NCI-H524 treated with DMSO at 0.1 percent for 48 hours (cell line): Measurements from ENCODE around the gene OBSCN.

Experiments used
- DNase-seq: peaks from one replicate; lab custom pipeline; 2025; lab: John Stamatoyannopoulos, UW

OBSCN gene

DNA sequence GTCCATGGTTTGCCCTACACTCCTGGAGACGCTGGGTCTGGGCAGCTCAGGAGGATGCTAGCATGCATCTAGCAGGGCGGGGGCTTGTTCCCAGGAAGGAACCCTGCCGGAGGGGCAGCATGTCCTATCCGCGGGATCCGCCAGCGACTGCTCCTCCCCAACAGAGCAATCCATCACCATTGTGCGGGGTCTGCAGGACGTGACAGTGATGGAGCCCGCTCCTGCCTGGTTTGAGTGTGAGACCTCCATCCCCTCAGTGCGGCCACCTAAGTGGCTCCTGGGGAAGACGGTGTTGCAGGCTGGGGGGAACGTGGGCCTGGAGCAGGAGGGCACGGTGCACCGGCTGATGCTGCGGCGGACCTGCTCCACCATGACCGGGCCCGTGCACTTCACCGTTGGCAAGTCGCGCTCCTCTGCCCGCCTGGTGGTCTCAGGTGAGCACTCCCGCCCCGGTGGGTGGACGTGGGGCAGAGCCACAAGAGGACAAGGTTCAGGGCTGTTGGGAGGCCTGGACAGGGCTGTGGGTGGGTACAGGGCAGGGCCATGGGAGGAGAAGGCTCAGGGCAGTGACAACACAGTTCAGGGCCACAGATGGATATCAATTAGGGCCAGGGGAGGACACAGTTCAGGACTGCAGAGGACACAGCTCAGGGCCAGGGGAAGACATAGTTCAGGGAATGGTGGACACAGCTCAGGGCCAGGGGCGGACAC, 71.3 kb downstream of the OBSCN start:
- no peak for DNase-seq

DNA sequence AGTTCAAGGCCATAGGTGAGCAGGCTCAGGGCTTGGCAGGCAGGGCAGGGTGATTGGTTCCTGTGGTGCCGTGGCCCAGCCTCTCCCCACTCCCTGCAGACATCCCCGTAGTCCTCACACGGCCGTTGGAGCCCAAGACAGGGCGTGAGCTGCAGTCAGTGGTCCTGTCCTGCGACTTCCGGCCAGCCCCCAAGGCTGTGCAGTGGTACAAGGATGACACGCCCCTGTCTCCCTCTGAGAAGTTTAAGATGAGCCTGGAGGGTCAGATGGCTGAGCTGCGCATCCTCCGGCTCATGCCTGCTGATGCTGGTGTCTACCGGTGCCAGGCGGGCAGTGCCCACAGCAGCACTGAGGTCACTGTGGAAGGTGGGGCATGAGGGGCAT, 71.9 kb downstream of the OBSCN start:
- DNase-seq: no peak

DNA sequence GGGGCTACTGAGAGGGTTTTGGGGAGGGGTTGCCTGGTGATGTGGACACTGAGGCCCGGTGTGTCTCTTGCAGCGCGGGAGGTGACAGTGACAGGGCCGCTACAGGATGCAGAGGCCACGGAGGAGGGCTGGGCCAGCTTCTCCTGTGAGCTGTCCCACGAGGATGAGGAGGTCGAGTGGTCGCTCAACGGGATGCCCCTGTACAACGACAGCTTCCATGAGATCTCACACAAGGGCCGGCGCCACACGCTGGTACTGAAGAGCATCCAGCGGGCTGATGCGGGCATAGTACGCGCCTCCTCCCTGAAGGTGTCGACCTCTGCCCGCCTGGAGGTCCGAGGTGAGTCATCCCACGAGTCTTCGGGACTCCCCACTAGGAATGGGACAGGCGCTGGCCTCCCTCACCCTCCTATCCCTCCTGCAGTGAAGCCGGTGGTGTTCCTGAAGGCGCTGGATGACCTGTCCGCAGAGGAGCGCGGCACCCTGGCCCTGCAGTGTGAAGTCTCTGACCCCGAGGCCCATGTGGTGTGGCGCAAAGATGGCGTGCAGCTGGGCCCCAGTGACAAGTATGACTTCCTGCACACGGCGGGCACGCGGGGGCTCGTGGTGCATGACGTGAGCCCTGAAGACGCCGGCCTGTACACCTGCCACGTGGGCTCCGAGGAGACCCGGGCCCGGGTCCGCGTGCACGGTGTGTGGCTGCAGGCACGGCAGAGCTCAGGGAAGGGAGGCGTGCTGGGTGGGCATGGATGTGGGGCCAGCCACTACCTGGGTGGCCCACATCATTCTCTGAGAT, 72.5 kb downstream of the OBSCN start:
- no peak for DNase-seq

DNA sequence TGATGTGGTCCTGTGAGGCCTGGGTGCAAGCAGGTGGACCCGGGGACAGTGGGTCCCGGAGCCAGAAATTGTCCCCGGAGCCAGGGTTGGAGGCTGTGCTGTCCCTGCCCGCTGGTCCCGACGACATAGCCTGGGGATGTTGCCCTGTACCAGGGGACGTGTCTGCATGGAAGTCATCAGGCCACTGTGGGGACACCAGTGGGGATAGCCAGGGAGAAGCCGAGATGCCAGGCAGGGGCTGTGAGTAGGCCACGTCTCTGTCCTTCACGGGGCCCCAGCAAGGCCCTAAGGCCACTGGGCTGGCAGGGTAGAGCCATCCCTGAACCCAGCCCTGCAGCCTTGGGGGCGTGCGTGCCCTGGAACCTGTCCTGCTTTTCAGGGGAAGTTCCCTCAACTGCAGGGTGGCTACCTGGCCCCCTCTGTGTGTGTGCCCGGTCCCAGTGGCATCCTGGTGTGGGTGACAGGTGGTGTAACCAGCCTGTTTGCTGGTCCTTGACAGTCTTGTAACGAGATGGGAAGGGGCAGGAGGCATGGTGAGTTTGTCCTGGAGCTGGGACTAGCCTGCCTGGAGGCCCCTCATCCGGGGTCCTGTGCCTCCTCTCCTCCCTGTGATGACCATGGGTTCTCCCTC, 73.2 kb downstream of the OBSCN start:
- no peak for DNase-seq

DNA sequence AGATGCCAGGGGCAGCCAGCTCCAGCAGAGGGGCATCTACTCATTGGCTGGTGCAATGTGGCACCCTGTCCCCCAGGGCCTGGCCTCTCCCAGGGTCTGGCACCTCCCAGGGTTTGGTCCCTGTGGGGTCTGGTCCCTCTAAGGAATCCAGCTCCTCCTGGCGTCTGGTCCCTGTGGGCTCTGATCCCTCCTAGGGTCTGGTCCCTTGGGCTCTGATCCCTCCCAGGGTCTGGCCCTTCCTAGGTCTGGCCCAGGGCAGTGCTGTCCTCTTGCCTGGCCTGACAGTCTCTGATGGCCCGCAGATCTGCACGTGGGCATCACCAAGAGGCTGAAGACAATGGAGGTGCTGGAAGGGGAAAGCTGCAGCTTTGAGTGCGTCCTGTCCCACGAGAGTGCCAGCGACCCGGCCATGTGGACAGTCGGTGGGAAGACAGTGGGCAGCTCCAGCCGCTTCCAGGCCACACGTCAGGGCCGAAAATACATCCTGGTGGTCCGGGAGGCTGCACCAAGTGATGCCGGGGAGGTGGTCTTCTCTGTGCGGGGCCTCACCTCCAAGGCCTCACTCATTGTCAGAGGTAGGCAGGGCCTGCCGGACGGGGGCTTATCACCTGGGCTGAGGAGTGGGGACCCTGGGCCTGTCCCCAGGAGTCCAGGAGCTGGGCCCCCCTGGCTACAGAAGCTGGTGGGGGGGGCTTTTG, 73.9 kb downstream of the OBSCN start:
- no peak for DNase-seq

DNA sequence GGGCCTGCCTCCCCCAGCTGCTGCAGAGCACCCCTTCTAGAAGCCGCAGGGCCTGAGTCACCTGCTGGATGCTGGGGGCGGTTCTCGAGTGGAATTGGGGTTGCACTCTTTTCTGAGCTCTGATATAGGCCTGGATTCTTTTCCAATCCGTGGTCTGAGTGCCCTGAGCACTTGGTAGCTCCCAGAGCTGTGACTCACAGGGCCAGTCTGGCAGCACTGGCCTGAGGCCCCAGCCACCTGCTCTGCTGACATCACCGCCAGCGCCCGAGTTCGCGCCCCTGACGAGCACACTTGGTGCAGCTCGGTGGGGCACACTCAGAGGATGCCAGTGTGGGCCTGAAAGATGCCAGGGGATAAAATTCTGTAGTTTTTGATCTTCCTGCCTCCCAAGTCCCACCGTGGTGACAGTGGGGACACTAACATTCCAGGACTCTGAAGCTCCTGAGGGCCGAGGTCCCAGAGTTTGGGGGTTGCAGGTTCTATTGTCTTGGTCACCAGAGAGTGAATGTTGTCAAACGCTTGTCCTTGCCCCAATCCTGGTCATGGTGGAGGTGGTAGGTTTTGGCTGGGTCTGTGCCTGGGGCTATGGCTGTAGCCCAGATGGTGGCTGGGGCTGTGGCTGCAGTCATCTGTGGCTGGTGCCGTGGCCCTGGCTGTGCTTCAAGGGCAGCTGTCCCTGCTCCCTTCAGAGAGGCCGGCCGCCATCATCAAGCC, 74.6 kb downstream of the OBSCN start:
- DNase-seq: no peak

DNA sequence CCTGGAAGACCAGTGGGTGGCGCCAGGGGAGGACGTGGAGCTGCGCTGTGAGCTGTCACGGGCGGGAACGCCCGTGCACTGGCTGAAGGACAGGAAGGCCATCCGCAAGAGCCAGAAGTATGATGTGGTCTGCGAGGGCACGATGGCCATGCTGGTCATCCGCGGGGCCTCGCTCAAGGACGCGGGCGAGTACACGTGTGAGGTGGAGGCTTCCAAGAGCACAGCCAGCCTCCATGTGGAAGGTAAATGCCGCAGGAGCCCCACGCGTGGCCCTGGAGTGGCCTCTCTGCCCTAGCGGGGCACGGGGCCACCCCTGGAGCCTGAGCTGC, 75.2 kb downstream of the OBSCN start:
- DNase-seq: no peak

DNA sequence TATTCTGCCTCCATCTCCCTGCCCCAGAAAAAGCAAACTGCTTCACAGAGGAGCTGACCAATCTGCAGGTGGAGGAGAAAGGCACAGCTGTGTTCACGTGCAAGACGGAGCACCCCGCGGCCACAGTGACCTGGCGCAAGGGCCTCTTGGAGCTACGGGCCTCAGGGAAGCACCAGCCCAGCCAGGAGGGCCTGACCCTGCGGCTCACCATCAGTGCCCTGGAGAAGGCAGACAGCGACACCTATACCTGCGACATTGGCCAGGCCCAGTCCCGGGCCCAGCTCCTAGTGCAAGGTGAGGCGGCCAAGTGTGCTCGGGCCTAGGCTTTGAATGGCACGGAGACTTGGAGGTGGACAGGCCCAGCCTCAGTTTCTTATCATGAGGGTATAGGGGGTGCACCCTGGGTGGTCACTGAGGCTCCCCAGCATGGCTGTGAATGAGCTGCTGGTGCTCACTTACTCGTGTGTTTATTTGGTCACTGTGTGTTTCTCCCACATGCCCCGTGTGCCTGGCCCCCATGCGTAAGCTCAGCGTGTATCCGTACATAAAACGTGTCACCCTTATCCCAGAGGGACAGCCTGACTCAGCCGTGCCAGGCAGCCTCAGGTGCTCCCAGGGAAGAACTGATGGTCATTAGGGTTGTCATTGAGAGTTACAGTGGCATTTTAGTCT, 75.8 kb downstream of the OBSCN start:
- DNase-seq: no peak

DNA sequence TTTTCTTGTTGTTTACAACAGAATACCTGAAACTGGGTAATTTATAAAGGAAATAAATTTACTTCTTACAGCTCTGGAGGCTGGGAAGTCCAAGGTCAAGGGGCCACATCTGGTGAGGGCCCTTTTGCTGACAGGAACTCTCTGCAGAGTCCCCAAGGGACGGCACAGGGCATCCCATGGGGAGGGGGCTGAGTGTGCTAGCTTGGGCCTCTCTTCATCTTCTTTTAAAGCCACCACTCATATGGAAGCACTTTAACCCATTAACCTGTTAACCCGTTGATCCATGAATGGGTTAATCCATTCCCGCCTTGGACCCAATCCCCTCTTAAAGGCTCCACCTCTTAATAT, 76.3 kb downstream of the OBSCN start:
- no peak for DNase-seq

DNA sequence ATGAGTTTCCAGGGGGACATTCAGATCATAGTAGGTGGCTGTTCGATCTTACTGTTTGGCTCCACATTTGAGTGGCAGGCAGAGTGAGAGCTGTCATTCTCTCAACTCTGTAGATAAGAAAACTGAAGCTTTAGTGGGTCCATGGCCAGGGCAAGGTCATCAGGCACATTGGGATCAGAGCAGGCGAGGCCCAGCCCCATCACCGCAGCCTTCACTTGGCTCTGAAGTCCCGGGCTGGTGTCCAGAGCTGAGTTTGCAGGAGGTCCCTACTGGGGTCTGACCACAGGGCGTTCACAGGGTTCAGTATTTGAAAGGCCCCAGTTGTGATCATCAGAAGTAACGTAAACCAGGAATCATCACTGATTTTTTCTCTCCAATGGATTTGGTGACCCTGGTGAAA, 76.7 kb downstream of the OBSCN start:
- DNase-seq: no peak

DNA sequence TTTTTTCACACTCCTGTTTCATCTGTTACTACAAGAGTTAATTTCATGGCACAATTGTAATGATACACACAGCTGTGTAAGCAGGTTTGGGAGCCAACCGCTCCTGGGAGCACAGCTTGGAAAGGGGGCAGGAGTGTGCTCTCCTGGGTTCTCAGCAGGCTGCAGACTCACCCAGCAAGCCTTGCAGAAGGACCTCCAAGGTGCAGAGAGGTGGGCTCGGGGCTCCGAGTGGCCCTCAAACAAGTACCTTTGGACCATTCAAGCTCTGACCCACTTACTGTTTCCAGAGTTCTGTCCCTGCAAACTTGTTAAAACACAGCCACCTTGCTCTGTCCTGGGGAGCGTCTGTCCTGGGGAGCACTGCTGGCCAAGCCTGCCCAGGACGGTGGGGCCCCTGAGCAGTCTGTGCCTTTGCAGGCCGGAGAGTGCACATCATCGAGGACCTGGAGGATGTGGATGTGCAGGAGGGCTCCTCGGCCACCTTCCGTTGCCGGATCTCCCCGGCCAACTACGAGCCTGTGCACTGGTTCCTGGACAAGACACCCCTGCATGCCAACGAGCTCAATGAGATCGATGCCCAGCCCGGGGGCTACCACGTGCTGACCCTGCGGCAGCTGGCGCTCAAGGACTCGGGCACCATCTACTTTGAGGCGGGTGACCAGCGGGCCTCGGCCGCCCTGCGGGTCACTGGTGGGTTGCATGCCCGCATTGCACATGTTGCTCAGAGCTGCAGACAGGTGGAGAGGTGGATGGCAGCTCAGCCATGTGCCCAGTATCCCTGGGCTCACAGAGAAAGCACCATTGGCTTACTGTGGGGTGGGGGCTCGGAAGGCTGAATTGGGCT, 78.0 kb downstream of the OBSCN start:
- DNase-seq: no peak

DNA sequence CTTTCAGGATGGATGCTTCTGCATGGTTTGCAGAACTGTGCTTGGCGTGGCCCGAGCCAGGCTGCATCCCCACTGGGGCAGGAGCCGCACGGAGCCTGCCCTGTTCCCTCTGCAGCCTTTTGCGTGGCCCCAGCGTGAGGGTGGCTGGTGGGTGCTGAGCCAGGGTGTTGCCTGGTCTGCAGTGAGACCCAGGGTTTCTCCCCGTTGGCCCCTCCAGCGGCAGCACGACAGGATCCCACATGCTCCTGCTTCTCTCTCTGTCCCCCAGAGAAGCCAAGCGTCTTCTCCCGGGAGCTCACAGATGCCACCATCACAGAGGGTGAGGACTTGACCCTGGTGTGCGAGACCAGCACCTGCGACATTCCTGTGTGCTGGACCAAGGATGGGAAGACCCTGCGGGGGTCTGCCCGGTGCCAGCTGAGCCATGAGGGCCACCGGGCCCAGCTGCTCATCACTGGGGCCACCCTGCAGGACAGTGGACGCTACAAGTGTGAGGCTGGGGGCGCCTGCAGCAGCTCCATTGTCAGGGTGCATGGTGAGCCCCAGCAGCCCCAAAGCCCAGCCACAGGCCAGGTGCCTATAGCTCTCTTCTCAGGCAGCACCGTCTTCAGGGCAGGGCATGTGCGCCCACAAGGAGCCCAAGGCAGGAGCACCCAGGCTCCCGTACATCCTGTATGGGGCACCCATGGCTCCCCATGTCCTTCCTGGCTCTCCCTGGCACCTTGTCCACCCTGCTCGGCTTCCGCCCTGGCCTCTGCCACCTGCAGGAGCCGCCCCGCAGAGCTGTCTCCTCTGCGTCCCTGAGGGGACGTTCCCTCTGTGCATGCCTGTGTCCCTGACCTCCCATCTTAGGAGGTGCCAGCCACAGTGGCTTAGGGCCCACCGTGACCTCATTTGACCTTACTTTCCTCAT, 78.9 kb downstream of the OBSCN start:
- no peak for DNase-seq

DNA sequence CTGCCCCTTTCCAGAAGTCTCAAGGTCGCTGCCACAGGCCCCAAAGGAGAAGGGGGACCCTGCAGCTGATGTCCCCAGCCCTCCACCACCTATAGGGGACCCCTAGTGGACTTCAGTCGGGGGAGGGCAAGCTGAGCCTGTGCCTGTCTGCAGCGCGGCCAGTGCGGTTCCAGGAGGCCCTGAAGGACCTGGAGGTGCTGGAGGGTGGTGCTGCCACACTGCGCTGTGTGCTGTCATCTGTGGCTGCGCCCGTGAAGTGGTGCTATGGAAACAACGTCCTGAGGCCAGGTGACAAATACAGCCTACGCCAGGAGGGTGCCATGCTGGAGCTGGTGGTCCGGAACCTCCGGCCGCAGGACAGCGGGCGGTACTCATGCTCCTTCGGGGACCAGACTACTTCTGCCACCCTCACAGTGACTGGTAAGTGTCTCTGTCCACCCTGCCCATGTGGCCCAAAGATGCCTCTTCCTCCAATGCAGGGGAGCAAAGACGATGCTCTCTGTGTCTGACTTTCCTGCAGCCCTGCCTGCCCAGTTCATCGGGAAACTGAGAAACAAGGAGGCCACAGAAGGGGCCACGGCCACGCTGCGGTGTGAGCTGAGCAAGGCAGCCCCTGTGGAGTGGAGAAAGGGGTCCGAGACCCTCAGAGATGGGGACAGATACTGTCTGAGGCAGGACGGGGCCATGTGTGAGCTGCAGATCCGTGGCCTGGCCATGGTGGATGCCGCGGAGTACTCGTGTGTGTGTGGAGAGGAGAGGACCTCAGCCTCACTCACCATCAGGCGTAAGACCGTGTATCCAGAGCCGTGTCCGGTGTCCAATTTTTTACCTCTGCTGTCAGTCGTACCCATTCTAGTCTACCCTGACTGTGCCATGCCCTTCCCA, 79.9 kb downstream of the OBSCN start:
- DNase-seq: no peak

DNA sequence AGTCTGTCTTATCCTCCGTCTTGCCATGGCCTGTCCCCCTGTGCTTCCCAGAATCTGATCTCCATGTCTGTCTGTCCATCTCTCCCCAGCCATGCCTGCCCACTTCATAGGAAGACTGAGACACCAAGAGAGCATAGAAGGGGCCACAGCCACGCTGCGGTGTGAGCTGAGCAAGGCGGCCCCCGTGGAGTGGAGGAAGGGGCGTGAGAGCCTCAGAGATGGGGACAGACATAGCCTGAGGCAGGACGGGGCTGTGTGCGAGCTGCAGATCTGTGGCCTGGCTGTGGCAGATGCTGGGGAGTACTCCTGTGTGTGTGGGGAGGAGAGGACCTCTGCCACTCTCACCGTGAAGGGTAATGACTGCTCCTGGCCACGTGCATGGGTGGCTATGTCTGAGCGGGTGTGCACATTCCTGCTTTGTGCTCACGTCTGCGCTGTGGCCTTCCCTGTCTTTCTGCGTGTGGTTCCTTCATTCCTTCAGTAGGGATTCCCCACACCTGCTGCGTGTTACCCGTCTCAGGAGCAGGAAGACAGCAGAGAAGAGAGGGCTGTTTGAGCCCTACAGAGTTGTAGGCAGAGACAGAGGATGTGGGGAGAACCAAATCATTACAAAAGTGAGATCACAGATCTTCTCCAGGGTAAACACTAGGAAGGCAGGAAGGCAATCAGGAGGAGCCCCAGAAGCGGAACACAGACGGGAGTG, 80.8 kb downstream of the OBSCN start:
- DNase-seq: no peak

DNA sequence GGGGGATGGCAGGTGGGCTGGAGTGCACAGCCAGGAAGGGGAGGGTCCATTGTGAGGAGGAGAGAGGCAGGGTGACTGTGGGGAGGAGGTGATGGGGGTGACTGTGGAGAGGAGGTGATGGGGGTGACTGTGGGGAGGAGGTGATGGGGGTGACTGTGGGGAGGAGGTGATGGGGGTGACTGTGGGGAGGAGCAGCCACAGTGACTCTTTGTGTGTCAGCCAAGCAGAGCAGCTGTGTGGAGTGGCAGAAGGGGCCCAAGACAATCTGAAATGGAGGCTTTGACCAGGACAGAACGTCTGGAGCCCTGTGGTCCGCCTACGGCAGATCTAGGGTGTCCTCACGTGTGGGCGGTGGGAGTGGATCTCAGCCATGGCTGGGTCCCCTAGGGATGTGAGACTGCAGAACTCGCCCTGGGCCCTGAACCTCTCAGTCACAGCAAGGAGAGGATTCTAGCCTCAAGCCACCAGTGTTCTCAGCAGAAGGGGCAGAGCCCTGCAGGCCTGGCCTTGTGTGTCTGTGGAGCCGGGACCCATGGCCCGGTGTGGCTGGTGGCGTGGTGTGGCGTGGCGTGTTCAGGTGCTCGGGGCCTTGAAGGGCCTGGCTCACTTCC, 81.5 kb downstream of the OBSCN start:
- no peak for DNase-seq

DNA sequence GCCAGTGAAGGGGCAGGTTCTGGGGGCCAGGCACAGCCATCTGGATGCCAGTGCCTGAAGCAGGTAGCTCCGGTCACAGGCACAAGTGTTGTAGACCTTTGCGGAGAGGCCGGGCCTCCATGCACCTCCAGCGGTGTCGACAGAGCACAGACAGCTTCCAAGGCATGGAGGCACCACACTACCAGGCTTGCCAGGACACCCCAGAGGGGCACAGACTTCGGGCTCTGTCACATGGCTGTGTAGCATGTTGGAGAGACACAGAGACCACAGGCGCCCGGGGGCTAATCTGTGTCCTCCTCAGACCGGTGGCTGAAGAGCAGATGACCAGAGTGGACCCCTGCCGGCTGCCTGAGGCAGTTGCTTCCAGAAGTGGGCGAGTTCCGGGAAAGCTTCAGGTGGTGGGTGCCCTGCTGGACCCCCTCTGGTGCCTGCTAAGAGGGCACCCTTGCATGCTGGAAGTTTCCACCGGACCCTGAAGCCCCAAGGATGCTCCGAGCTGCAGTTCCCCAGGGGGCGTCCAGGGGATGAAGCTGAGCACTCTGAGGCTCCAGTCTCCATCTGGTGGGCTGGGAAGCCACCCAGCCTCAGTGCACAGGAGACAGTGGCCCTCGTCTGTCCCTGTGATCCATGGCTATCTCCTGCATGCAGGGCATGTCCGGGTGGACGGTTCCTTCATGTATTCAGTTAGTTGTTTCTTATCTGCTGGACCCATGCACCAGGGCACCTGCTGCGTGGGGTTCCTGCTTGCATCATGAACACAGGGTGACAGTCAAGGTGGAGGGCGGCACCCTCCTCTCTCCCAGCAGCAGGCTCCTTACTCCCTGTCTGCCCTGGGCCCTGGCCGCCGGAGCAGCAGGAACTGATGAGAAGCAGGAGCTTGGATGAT, 82.4 kb downstream of the OBSCN start:
- DNase-seq: no peak
